Measurements from ENCODE around the gene GNRH2.
"Not testable (repeated sequence)": the region's sequence is repeated elsewhere in the genome, so short reads cannot be mapped to it uniquely, and the experiment has no call there.

GNRH2 gene

GRCh38 chr20:3072530-3073250 is 29.3 kb downstream of the GNRH2 start:
- no peak for DNase-seq (ENCODE audit: low read depth in 1 of 2, low spot score in 1 of 2)

- not testable (repeated sequence) for DNase-seq (ENCODE audit: low read depth in 1 of 2, low spot score in 1 of 2)
Observed at GRCh38 chr20:3073251-3073643, 29.8 kb downstream of the GNRH2 start.

- no peak for DNase-seq (ENCODE audit: low read depth in 1 of 2, low spot score in 1 of 2)
Observed at GRCh38 chr20:3074812-3075211, 31.4 kb downstream of the GNRH2 start.

- not testable (repeated sequence) for DNase-seq (ENCODE audit: low read depth in 1 of 2, low spot score in 1 of 2)
Observed at GRCh38 chr20:3075315-3075714, 31.9 kb downstream of the GNRH2 start.

GRCh38 chr20:3077618-3078134 is 34.3 kb downstream of the GNRH2 start:
- DNase-seq (ENCODE audit: low read depth in 1 of 2, low spot score in 1 of 2) = no peak

GRCh38 chr20:3080939-3081388 is 37.5 kb downstream of the GNRH2 start:
- no peak for DNase-seq (ENCODE audit: low read depth in 1 of 2, low spot score in 1 of 2)

GRCh38 chr20:3081641-3082040 is 38.2 kb downstream of the GNRH2 start:
- no peak for DNase-seq (ENCODE audit: low read depth in 1 of 2, low spot score in 1 of 2)

GRCh38 chr20:3082306-3082951 is 39.0 kb downstream of the GNRH2 start:
- DNase-seq (ENCODE audit: low read depth in 1 of 2, low spot score in 1 of 2) = no peak

- no peak for DNase-seq (ENCODE audit: low read depth in 1 of 2, low spot score in 1 of 2)
Observed at GRCh38 chr20:3082955-3083952, 39.8 kb downstream of the GNRH2 start.

GRCh38 chr20:3084283-3084985 is 41.0 kb downstream of the GNRH2 start, which contains the start of gene AVP:
TSS of gene AVP (minus strand) at chr20:3084724. CDS start at chr20:3084674, 50 bp downstream.
- no peak for DNase-seq (ENCODE audit: low read depth in 1 of 2, low spot score in 1 of 2)

GRCh38 chr20:3084986-3085360 is 41.6 kb downstream of the GNRH2 start:
- DNase-seq (ENCODE audit: low read depth in 1 of 2, low spot score in 1 of 2) = no peak

- no peak for DNase-seq (ENCODE audit: low read depth in 1 of 2, low spot score in 1 of 2)
Observed at GRCh38 chr20:3085571-3086072, 42.2 kb downstream of the GNRH2 start.

GRCh38 chr20:3088031-3088430 is 44.6 kb downstream of the GNRH2 start:
- no peak for DNase-seq (ENCODE audit: low read depth in 1 of 2, low spot score in 1 of 2)

- no peak for DNase-seq (ENCODE audit: low read depth in 1 of 2, low spot score in 1 of 2)
Observed at GRCh38 chr20:3090565-3090964, 47.1 kb downstream of the GNRH2 start.

GRCh38 chr20:3092611-3093379 is 49.4 kb downstream of the GNRH2 start:
- no peak for DNase-seq (ENCODE audit: low read depth in 1 of 2, low spot score in 1 of 2)

- DNase-seq (ENCODE audit: low read depth in 1 of 2, low spot score in 1 of 2) = no peak
Observed at GRCh38 chr20:3093861-3094361, 50.5 kb downstream of the GNRH2 start.

GRCh38 chr20:3094848-3095629 is 51.6 kb downstream of the GNRH2 start:
- DNase-seq (ENCODE audit: low read depth in 1 of 2, low spot score in 1 of 2) = no peak
